Liver (tissue), 3 donors: ENCODE results near the gene NKAIN2.

Experiments
- GABPA ChIP-seq, 2 donors: IDR thresholded peaks in 1 of 2; conservative IDR thresholded peaks in 1 of 2; 2 replicates each; pipeline ENCODE4 v1.6.1; 2016; ENCODE audit warnings: antibody characterized with exemption in 2 of 2, mild to moderate bottlenecking in 1 of 2, moderate library complexity in 1 of 2
- JUND ChIP-seq, 2 donors: IDR thresholded peaks; 2 replicates each; pipeline ENCODE4 v1.6.1; 2016; ENCODE audit warnings: antibody characterized with exemption in 2 of 2
- RAD21 ChIP-seq, 2 donors: IDR thresholded peaks; 2 replicates each; pipeline ENCODE4 v1.6.1; 2016; ENCODE audit warnings: antibody characterized with exemption in 2 of 2, mild to moderate bottlenecking in 2 of 2
- RXRA ChIP-seq, 2 donors: IDR thresholded peaks; 2 replicates each; pipeline ENCODE4 v1.6.1; 2017 to 2018; ENCODE audit warnings: antibody characterized with exemption in 2 of 2, mild to moderate bottlenecking in 1 of 2
- SP1 ChIP-seq: IDR thresholded peaks from 2 replicates; pipeline ENCODE4 v1.6.1; 2018; ENCODE audit warnings: antibody characterized with exemption, mild to moderate bottlenecking
- TAF1 ChIP-seq: conservative IDR thresholded peaks from 2 replicates; pipeline ENCODE4 v1.6.1; 2016; ENCODE audit warnings: antibody characterized with exemption, mild to moderate bottlenecking
- YY1 ChIP-seq: IDR thresholded peaks from 2 replicates; pipeline ENCODE4 v1.6.1; 2016; ENCODE audit warnings: antibody characterized with exemption, mild to moderate bottlenecking
- TF ChIP-seq, protein P1 (sequence below): fragments of 150-350 bp; IDR thresholded peaks from 2 replicates; pipeline ENCODE4 v1.5.1; 2017; ENCODE audit warnings: improper control_type of control experiment, low read depth, low read length; ENCODE audit not compliant: missing input control
- TF ChIP-seq, protein P2 (sequence below): IDR thresholded peaks from 2 replicates; pipeline ENCODE4 v1.6.1; 2016; ENCODE audit warnings: antibody characterized with exemption, mild to moderate bottlenecking
- TF ChIP-seq, protein P3 (sequence below): IDR thresholded peaks from 2 replicates; pipeline ENCODE4 v1.6.1; 2016; ENCODE audit warnings: antibody characterized with exemption
- TF ChIP-seq, protein P4 (sequence below): IDR thresholded peaks from 2 replicates; pipeline ENCODE4 v1.6.1; 2016; ENCODE audit warnings: antibody characterized with exemption
- TF ChIP-seq, protein P5 (sequence below): IDR thresholded peaks from 2 replicates; pipeline ENCODE4 v1.6.1; 2016; ENCODE audit warnings: antibody characterized with exemption
- donor health status: healthy.
- donor health status: healthy.

DNA sequence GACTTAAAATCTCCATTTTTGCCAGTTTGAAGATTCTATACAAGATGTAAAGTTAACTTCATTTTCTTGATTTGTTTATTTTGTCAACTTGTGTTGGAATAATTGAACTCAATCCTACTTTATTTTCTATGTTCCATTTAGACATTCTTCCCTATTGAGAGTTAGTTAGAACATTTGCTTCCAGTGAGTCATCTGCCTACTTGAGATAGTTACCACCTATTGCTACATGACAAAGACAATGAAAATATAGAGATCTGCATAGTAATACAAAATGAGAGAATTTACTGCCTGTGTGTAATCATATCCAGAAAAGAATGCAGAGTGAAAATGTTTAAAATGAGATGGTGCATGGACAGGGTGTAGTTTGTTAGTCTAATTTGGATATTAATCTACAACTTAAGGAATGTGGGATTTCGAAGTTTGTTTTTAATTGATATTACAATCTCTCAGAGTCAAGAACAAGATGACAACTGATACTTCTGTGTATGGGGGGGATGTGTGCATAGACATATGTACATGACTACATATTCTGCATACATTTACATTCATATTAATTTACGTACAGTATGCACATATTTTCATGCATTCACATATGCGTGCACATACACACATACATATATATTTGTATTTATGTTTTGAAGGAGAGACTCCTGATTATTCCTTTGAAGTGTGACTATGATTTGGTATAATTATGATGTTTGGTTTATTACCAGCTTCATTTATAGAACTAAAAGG lies 420.1 kb downstream of the NKAIN2 start:
- TF ChIP-seq SP1 (no peak), YY1 (no peak), JUND (IDR thresholded peaks at IDR 0.05) (no peak), RAD21 (IDR thresholded peaks at IDR 0.05) (no peak), TAF1 (no peak), RXRA (IDR thresholded peaks at IDR 0.05) (no peak), GABPA (IDR thresholded peaks at IDR 0.05 in 1 of 2, conservative IDR thresholded peaks at IDR 0.05 in 1 of 2) (no peak)
- TF ChIP-seq, protein P1, sequence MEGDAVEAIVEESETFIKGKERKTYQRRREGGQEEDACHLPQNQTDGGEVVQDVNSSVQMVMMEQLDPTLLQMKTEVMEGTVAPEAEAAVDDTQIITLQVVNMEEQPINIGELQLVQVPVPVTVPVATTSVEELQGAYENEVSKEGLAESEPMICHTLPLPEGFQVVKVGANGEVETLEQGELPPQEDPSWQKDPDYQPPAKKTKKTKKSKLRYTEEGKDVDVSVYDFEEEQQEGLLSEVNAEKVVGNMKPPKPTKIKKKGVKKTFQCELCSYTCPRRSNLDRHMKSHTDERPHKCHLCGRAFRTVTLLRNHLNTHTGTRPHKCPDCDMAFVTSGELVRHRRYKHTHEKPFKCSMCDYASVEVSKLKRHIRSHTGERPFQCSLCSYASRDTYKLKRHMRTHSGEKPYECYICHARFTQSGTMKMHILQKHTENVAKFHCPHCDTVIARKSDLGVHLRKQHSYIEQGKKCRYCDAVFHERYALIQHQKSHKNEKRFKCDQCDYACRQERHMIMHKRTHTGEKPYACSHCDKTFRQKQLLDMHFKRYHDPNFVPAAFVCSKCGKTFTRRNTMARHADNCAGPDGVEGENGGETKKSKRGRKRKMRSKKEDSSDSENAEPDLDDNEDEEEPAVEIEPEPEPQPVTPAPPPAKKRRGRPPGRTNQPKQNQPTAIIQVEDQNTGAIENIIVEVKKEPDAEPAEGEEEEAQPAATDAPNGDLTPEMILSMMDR = no peak
- TF ChIP-seq, protein P2, sequence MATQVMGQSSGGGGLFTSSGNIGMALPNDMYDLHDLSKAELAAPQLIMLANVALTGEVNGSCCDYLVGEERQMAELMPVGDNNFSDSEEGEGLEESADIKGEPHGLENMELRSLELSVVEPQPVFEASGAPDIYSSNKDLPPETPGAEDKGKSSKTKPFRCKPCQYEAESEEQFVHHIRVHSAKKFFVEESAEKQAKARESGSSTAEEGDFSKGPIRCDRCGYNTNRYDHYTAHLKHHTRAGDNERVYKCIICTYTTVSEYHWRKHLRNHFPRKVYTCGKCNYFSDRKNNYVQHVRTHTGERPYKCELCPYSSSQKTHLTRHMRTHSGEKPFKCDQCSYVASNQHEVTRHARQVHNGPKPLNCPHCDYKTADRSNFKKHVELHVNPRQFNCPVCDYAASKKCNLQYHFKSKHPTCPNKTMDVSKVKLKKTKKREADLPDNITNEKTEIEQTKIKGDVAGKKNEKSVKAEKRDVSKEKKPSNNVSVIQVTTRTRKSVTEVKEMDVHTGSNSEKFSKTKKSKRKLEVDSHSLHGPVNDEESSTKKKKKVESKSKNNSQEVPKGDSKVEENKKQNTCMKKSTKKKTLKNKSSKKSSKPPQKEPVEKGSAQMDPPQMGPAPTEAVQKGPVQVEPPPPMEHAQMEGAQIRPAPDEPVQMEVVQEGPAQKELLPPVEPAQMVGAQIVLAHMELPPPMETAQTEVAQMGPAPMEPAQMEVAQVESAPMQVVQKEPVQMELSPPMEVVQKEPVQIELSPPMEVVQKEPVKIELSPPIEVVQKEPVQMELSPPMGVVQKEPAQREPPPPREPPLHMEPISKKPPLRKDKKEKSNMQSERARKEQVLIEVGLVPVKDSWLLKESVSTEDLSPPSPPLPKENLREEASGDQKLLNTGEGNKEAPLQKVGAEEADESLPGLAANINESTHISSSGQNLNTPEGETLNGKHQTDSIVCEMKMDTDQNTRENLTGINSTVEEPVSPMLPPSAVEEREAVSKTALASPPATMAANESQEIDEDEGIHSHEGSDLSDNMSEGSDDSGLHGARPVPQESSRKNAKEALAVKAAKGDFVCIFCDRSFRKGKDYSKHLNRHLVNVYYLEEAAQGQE = no peak
- TF ChIP-seq, protein P3, sequence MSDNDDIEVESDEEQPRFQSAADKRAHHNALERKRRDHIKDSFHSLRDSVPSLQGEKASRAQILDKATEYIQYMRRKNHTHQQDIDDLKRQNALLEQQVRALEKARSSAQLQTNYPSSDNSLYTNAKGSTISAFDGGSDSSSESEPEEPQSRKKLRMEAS = no peak
- TF ChIP-seq, protein P4, sequence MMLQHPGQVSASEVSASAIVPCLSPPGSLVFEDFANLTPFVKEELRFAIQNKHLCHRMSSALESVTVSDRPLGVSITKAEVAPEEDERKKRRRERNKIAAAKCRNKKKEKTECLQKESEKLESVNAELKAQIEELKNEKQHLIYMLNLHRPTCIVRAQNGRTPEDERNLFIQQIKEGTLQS = no peak
- TF ChIP-seq, protein P5, sequence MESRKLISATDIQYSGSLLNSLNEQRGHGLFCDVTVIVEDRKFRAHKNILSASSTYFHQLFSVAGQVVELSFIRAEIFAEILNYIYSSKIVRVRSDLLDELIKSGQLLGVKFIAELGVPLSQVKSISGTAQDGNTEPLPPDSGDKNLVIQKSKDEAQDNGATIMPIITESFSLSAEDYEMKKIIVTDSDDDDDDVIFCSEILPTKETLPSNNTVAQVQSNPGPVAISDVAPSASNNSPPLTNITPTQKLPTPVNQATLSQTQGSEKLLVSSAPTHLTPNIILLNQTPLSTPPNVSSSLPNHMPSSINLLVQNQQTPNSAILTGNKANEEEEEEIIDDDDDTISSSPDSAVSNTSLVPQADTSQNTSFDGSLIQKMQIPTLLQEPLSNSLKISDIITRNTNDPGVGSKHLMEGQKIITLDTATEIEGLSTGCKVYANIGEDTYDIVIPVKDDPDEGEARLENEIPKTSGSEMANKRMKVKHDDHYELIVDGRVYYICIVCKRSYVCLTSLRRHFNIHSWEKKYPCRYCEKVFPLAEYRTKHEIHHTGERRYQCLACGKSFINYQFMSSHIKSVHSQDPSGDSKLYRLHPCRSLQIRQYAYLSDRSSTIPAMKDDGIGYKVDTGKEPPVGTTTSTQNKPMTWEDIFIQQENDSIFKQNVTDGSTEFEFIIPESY = no peak
